NT2/D1 (cell line): ENCODE measurements around the gene EP300.

ENCODE experiments used
- SUZ12 ChIP-seq: IDR thresholded peaks from 2 replicates; pipeline ENCODE4 v1.6.1; 2011; ENCODE audit not compliant: insufficient read length, insufficient read depth; ENCODE audit errors: extremely low read depth
- ZNF274 ChIP-seq: IDR thresholded peaks from 2 replicates; pipeline ENCODE4 v1.6.1; 2011; ENCODE audit warnings: mild to moderate bottlenecking, low read depth, low read length

DNA sequence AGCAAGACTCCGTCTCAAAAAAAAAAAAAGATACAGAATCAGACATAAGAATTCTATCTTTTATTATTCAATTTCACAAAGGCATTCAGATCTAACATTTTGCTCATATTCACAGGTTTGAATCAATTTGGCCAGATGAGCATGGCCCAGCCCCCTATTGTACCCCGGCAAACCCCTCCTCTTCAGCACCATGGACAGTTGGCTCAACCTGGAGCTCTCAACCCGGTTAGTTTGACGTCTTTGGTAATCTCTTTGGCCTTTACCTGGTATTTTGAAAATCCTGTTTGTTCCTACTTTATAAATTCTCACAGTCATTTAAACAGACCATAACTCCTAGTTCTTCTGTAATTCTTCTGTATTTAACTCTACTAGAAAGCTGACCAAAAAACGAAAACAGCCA lies 55.3 kb downstream of the EP300 start:
- TF ChIP-seq ZNF274: no peak
- no peak for TF ChIP-seq SUZ12
